PC-3 (cell line): Measurements from ENCODE around the gene KCNG2. TPM values are rescaled to one million over a fixed set of nuclear protein-coding genes. Genes with fewer than 3 reads are reported as not detected.

Source experiments
- ATAC-seq: fragments of 200-7000 bp; cut with Tn5 transposase; 2 replicates; pipeline ENCODE4 v1.9.1; 2020; ENCODE audit warnings: mild to moderate bottlenecking, moderate library complexity
- BruUV-seq: library from RNA; stranded (reverse); fragments of 400-500 nt; replicated peaks from 2 replicates; lab custom pipeline; 2021; lab: Mats Ljungman, UMichigan
- CTCF ChIA-PET: fragments of 300-600 bp; sonication (Branson Sonifier 250); formaldehyde crosslinking; loops from one replicate; lab custom pipeline; 2022; ENCODE audit warnings: antibody characterized with exemption; lab: Charles Lee
- POLR2A ChIA-PET: fragments of 300-600 bp; sonication (Branson Sonifier 250); formaldehyde crosslinking; loops from one replicate; lab custom pipeline; 2022; ENCODE audit warnings: antibody characterized with exemption; ENCODE audit not compliant: unreplicated experiment; lab: Charles Lee
- DNase-seq: peaks from one replicate; pipeline ENCODE4 v3.0.0-alpha.2; 2015
- H2AFZ ChIP-seq: fragments of 300-600 bp; sonication (generic); 2 replicates; pipeline ENCODE4 v1.6.0; 2016; ENCODE audit warnings: antibody characterized with exemption, low read length
- H3F3A ChIP-seq: fragments of 300-600 bp; sonication (generic); one replicate; pipeline ENCODE4 v1.6.0; 2017; ENCODE audit warnings: antibody characterized with exemption, low read length, control low read depth, mild to moderate bottlenecking; ENCODE audit not compliant: unreplicated experiment
- H3K27ac ChIP-seq: fragments of 300-600 bp; sonication (generic); 2 replicates; pipeline ENCODE4 v1.5.1; 2016; ENCODE audit warnings: mild to moderate bottlenecking, low read length
- H3K27me3 ChIP-seq: fragments of 300-600 bp; sonication (generic); 2 replicates; pipeline ENCODE4 v1.6.1; 2016; ENCODE audit warnings: low read length, mixed read lengths
- H3K36me3 ChIP-seq: fragments of 300-600 bp; sonication (generic); 2 replicates; pipeline ENCODE4 v1.6.1; 2016; ENCODE audit warnings: low read depth, mixed run types, low read length, mixed read lengths
- H3K4me1 ChIP-seq: fragments of 300-600 bp; sonication (generic); 2 replicates; pipeline ENCODE4 v1.5.1; 2016; ENCODE audit warnings: low read length; ENCODE audit not compliant: insufficient read depth
- H3K4me2 ChIP-seq: fragments of 300-600 bp; sonication (generic); 2 replicates; pipeline ENCODE4 v1.6.0; 2016; ENCODE audit warnings: low read length
- H3K4me3 ChIP-seq: fragments of 300-600 bp; sonication (generic); 2 replicates; pipeline ENCODE4 v1.5.1; 2016; ENCODE audit warnings: mild to moderate bottlenecking, low read length, mixed read lengths
- H3K79me2 ChIP-seq: fragments of 300-600 bp; sonication (generic); 2 replicates; pipeline ENCODE4 v1.6.1; 2017; ENCODE audit warnings: low read length, mixed read lengths
- H3K9ac ChIP-seq: fragments of 300-600 bp; sonication (generic); 2 replicates; pipeline ENCODE4 v1.6.0; 2016; ENCODE audit warnings: mild to moderate bottlenecking, low read length
- H3K9me2 ChIP-seq: fragments of 300-600 bp; sonication (generic); replicated peaks from 2 replicates; pipeline ENCODE4 v1.6.1; 2016; ENCODE audit warnings: mixed run types, low read length, mixed read lengths
- H3K9me3 ChIP-seq: fragments of 300-600 bp; sonication (generic); 2 replicates; pipeline ENCODE4 v1.6.1; 2016; ENCODE audit warnings: low read length, mixed read lengths
- H4K20me1 ChIP-seq: fragments of 300-600 bp; sonication (generic); 2 replicates; pipeline ENCODE4 v1.6.1; 2016; ENCODE audit warnings: low read length, mixed read lengths
- EZH2 ChIP-seq: fragments of 300-600 bp; sonication (generic); IDR thresholded peaks from one replicate; pipeline ENCODE4 v1.6.1; 2017; ENCODE audit warnings: antibody characterized with exemption, mild to moderate bottlenecking, low read length; ENCODE audit not compliant: unreplicated experiment
- EZH2phosphoT487 ChIP-seq: fragments of 300-600 bp; sonication (generic); IDR thresholded peaks from 2 replicates; pipeline ENCODE4 v1.6.1; 2018; ENCODE audit warnings: mild to moderate bottlenecking, antibody characterized with exemption, low read length, borderline replicate concordance
- intact Hi-C: fragments of 100-400 bp; cut with micrococcal nuclease; formaldehyde crosslinking; loops from 2 replicates; pipeline ENCODE4 v1.9.0; 2023
- total RNA-seq: library from RNA; depleted of rRNA; stranded (reverse); fragments of >200 nt; gene quantifications from 2 replicates; pipeline ENCODE4 v1.2.3, GENCODE V29; 2014
- TF ChIP-seq, protein P1 (sequence below): fragments of 300-600 bp; sonication (generic); conservative IDR thresholded peaks from 2 replicates; pipeline ENCODE4 v1.5.1; 2017; ENCODE audit warnings: antibody characterized with exemption, low read depth, mild to moderate bottlenecking, low read length

Gene KCNG2
- total RNA-seq, 1 experiment from 2014 or later = not detected

- Histone ChIP-seq H3K4me3 (no peak overlapping the region), H4K20me1 (no peaks in the 10 kb centered on the region), H3K36me3 (no peaks in the 10 kb centered on the region), H3K27me3 (no peaks in the 10 kb centered on the region), H3K9me2 (no peaks in the 10 kb centered on the region), H3K27ac (no peak overlapping the region), H3K79me2 (no peaks in the 10 kb centered on the region), H2AFZ (no peak overlapping the region), H3K4me1 (no peaks in the 10 kb centered on the region), H3K4me2 (no peak overlapping the region), H3K9me3 (no peaks in the 10 kb centered on the region), H3F3A (no peaks in the 10 kb centered on the region), H3K9ac (no peak overlapping the region)
- POLR2A ChIA-PET = no interaction called here
- DNase-seq = no peak
- intact Hi-C loops = no loop called here
- CTCF ChIA-PET = no interaction called here
- ATAC-seq = no peak
- BruUV-seq = no TSS peak
- TF ChIP-seq EZH2 (no peak), EZH2phosphoT487 (no peak)
- TF ChIP-seq, protein P1, sequence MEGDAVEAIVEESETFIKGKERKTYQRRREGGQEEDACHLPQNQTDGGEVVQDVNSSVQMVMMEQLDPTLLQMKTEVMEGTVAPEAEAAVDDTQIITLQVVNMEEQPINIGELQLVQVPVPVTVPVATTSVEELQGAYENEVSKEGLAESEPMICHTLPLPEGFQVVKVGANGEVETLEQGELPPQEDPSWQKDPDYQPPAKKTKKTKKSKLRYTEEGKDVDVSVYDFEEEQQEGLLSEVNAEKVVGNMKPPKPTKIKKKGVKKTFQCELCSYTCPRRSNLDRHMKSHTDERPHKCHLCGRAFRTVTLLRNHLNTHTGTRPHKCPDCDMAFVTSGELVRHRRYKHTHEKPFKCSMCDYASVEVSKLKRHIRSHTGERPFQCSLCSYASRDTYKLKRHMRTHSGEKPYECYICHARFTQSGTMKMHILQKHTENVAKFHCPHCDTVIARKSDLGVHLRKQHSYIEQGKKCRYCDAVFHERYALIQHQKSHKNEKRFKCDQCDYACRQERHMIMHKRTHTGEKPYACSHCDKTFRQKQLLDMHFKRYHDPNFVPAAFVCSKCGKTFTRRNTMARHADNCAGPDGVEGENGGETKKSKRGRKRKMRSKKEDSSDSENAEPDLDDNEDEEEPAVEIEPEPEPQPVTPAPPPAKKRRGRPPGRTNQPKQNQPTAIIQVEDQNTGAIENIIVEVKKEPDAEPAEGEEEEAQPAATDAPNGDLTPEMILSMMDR = no peak
Observed at GRCh38 chr18:79805926-79806487, 8.3 kb downstream of the KCNG2 start.

- Histone ChIP-seq H3K9me3 (no peaks in the 10 kb centered on the region), H3K36me3 (no peaks in the 10 kb centered on the region), H3K9me2 (no peaks in the 10 kb centered on the region), H3K79me2 (no peaks in the 10 kb centered on the region), H3K27me3 (0 out of 2 replicates have a peak, but pooled peaks cover 7% of the 10 kb centered on the region), H3K4me1 (no peaks in the 10 kb centered on the region), H3K9ac (no peak overlapping the region), H3K4me2 (no peak overlapping the region), H3F3A (no peaks in the 10 kb centered on the region), H2AFZ (no peak overlapping the region), H3K27ac (no peak overlapping the region), H3K4me3 (no peak overlapping the region), H4K20me1 (no peaks in the 10 kb centered on the region)
- DNase-seq (no peak), ATAC-seq (no peak)
- CTCF ChIA-PET = no interaction called here
- TF ChIP-seq EZH2phosphoT487 (no peak), EZH2 (no peak)
- TF ChIP-seq, protein P1 = no peak
- intact Hi-C loops = no loop called here
- POLR2A ChIA-PET = no interaction called here
- BruUV-seq = no TSS peak
Observed at GRCh38 chr18:79806976-79807841, 9.5 kb downstream of the KCNG2 start.
